GM12875 (cell line): ENCODE results near the gene NABP1.

ENCODE experiments used
- H3K4me3 ChIP-seq: one replicate; pipeline ENCODE4 v1.5.1; 2011; ENCODE audit warnings: low read depth, low read length, control low read depth
- CTCF ChIP-seq: IDR thresholded peaks from 2 replicates; pipeline ENCODE4 v1.5.1; 2011; ENCODE audit warnings: low read depth, mild to moderate bottlenecking, control low read depth, inconsistent platforms, low read length, moderate library complexity, borderline replicate concordance; ENCODE audit not compliant: insufficient read depth

Gene NABP1

GRCh38 chr2:191701029-191701428 lies 23.1 kb downstream of the NABP1 start:
- H3K4me3 ChIP-seq, result no peak overlapping the region
- no peak for TF ChIP-seq CTCF

- TF ChIP-seq CTCF, result no peak
Measured at GRCh38 chr2:191701696-191702095, 23.8 kb downstream of the NABP1 start.

GRCh38 chr2:191703079-191703725 lies 25.3 kb downstream of the NABP1 start:
- no peak for TF ChIP-seq CTCF

More at GRCh38 chr2:191701696-191702095, 23.8 kb downstream of the NABP1 start:
- H3K4me3 ChIP-seq, result no peak overlapping the region

GRCh38 chr2:191705084-191705483 lies 27.1 kb downstream of the NABP1 start:
- TF ChIP-seq CTCF, result no peak
- H3K4me3 ChIP-seq, result no peak overlapping the region

More at GRCh38 chr2:191703079-191703725, 25.3 kb downstream of the NABP1 start:
- H3K4me3 ChIP-seq, result no peak overlapping the region

GRCh38 chr2:191705701-191706100 lies 27.8 kb downstream of the NABP1 start:
- H3K4me3 ChIP-seq, result no peak overlapping the region
- no peak for TF ChIP-seq CTCF

- no peak overlapping the region for H3K4me3 ChIP-seq
- no peak for TF ChIP-seq CTCF
Measured at GRCh38 chr2:191706791-191707190, 28.9 kb downstream of the NABP1 start.

GRCh38 chr2:191707542-191707941 lies 29.6 kb downstream of the NABP1 start:
- no peak overlapping the region for H3K4me3 ChIP-seq
- no peak for TF ChIP-seq CTCF
